ENCODE measurements around the gene ANKRD55. TPM values are rescaled to one million over a fixed set of nuclear protein-coding genes. Genes with fewer than 3 reads are reported as not detected.
A peak's percentile ranks its signal among the peaks of the same experiment; 100 is the strongest.
"Not testable (repeated sequence)": the region's sequence is repeated elsewhere in the genome, so short reads cannot be mapped to it uniquely, and the experiment has no call there.

Gene ANKRD55
- total and polyA plus RNA-seq, 12 donors: 0.01 to 0.72 TPM; not detected in 10

DNA sequence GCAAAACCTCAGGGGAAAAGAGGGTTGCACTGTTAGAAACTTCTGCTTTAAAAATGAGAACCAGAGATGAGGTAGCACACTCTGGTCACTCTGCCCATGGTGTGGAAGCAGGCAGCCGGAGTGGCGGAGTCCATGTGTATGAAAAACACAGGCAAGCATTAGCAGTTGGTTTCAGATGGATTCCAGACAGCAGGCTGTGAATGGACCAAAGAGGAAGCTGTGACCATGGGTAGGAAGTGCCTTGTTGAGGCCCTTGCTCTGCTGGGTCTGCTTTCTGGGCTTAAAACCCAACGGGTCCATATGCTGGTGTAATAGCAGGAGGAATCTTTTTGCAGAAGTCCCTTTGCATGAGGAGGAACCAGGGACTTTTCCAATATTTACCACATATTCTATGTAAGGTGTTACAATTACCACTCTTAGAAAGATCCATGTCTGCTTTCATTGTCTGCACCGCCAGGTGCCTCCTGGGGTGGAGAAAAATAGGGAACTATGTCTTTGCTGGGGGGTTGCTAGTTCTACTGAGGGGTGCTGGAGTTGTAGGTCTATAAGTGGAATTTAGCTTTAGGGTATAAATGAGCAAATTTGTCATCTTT lies 77.0 kb downstream of the ANKRD55 start:
- TF ChIP-seq, protein P1, sequence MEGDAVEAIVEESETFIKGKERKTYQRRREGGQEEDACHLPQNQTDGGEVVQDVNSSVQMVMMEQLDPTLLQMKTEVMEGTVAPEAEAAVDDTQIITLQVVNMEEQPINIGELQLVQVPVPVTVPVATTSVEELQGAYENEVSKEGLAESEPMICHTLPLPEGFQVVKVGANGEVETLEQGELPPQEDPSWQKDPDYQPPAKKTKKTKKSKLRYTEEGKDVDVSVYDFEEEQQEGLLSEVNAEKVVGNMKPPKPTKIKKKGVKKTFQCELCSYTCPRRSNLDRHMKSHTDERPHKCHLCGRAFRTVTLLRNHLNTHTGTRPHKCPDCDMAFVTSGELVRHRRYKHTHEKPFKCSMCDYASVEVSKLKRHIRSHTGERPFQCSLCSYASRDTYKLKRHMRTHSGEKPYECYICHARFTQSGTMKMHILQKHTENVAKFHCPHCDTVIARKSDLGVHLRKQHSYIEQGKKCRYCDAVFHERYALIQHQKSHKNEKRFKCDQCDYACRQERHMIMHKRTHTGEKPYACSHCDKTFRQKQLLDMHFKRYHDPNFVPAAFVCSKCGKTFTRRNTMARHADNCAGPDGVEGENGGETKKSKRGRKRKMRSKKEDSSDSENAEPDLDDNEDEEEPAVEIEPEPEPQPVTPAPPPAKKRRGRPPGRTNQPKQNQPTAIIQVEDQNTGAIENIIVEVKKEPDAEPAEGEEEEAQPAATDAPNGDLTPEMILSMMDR (IDR thresholded peaks at IDR 0.05): no peak
- ATAC-seq (peak; percentile 39 to 72 (median 62)), DNase-seq (no peak)
- H3K4me1 ChIP-seq: peaks cover 0 to 96% (median 0%) of the 10 kb centered on the region in 9 donors
- H3K4me3 ChIP-seq: no peak overlapping the region
- peak overlapping the region in 2 of 10 donors; percentile 1 to 82 for H3K27ac ChIP-seq
- intact Hi-C loops (cut with DNase I): no loop called here
- H3K27me3 ChIP-seq: no peaks in the 10 kb centered on the region
- no peaks in the 10 kb centered on the region for H3K36me3 ChIP-seq
- no peaks in the 10 kb centered on the region for H3K9me3 ChIP-seq
- 82 to 91% methylated on average over 4 of the region's 4 CpGs for WGBS, 2 donors

DNA sequence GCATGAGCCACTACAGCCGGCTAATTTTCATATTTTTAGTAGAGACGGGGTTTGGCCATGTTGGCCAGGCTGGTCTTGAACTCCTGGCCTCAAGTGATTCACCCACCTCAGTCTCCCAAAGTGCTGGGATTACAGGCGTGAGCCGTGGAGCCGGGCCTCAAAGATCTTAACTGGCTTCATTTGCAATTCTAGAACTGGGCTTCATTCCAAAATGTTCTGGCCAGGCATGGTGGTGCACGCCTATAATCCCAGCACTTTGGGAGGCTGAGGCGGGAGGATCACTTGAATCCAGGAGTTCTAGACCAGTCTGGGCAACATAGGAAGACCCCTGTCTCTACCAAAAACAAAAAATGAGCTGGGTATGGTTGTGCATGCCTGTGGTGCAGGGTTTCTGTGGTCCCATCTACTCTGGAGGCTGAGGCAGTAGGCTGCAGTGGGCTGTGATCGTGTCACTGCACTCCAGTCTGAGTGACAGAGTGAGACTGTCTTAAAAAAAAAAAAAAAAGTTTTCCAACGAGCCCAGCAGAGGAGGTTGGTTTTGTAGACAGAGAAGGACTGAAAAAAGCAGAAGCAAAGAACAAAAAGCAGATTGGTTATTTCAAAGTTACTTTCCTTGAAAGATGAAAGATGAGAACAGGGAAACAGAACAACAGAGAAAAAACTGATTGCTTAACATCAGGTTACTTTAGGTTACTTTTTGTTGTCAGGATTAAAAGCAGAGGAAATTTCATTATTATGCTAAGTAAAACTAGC lies 78.2 kb downstream of the ANKRD55 start:
- Histone ChIP-seq H3K4me1 (peaks cover 0 to 84% (median 0%) of the 10 kb centered on the region in 9 donors), H3K4me3 (no peak overlapping the region), H3K27ac (peak overlapping the region in 4 of 10 donors; percentile 1 to 82 (median 37)), H3K27me3 (no peaks in the 10 kb centered on the region), H3K9me3 (no peaks in the 10 kb centered on the region), H3K36me3 (no peaks in the 10 kb centered on the region)
- peak in 2 of 8 donors; percentile 30 to 33 for ATAC-seq
- no peak for DNase-seq
- 80 to 84% methylated on average over 9 of the region's 9 CpGs for WGBS, 2 donors
- TF ChIP-seq, protein P1 (IDR thresholded peaks at IDR 0.05): no peak
- intact Hi-C loops (cut with DNase I): no loop called here

DNA sequence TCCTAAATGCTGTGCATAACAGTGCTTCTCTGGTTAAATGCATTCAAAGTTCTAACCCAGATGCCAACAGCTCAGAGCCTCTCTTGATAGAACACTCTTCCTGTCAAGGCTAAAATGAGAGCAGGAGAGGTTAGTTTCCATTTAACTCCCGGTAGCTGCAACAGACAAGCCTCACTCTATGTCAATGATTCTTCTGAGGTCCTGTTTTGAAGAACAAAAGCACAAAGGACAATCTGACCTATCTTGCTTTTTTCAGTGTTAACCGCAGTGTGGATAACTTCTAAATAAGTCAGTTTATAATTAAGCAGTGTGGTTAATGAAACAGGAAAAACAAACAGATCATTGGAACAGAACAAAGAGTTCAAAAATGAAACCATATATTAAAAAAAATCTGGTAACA lies 80.7 kb downstream of the ANKRD55 start:
- Histone ChIP-seq H3K4me1 (peaks cover 0 to 82% (median 0%) of the 10 kb centered on the region in 9 donors), H3K9me3 (no peaks in the 10 kb centered on the region), H3K4me3 (no peak overlapping the region), H3K36me3 (no peaks in the 10 kb centered on the region), H3K27me3 (no peaks in the 10 kb centered on the region), H3K27ac (peak overlapping the region in 1 of 10 donors; percentile 54)
- 32 to 40% methylated on average over 2 of the region's 2 CpGs for WGBS, 2 donors
- DNase-seq (no peak), ATAC-seq (no peak)
- TF ChIP-seq, protein P1 (IDR thresholded peaks at IDR 0.05): no peak
- intact Hi-C loops (cut with DNase I): no loop called here

- H3K4me3 ChIP-seq; H3K27ac ChIP-seq; H3K9me3 ChIP-seq; ATAC-seq; intact Hi-C loops (cut with DNase I); H3K27me3 ChIP-seq; H3K36me3 ChIP-seq; DNase-seq: not testable (repeated sequence)
- whole genome bisulfite sequencing, 2 donors: 97 to 98% methylated on average over 9 of the region's 9 CpGs
- peaks cover 0 to 75% (median 0%) of the 10 kb centered on the region in 9 donors for H3K4me1 ChIP-seq
Measured at GRCh38 chr5:56150756-56151155, 82.4 kb downstream of the ANKRD55 start.
